NCI-H146 (cell line): ENCODE measurements around the gene GSK3B.

Experiments used
- DNase-seq: peaks from one replicate; lab custom pipeline; 2025; lab: John Stamatoyannopoulos, UW

The GSK3B gene

DNA sequence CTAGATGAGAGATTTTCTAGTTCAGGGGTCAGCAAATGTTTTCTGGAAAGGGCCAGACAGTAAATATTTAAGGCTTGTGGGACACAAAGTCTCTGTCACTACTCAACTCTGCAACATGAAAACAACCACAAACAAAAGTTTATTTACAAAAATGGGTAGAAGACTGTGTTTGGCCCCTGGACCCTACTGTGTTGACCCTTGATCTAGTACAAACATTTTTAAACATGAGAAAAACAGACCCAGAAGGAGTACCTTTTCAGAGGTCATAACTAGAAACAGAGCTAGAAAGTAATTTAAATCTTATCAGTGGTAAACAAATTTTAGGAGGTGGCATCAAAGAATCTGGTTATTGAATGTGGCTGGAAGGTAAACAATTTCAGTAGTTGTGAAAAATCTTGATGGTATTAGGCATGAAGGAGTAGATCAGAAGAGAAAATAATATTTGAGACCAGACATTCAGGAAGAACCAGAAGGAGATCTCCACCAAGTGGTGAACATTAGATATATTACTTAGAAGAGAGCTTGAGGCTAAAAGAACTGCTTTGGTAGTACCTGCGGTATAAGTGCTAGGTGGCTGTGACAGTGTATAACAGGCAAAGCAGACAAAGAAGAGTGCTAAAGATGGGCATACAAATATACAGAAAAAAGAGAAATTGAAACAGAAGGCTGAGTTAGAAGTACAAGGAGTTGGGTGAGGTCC is 210.6 kb downstream of the GSK3B start:
- DNase-seq = no peak

GRCh38 chr3:119880966-119881365 is 213.3 kb downstream of the GSK3B start:
- no peak for DNase-seq

DNA sequence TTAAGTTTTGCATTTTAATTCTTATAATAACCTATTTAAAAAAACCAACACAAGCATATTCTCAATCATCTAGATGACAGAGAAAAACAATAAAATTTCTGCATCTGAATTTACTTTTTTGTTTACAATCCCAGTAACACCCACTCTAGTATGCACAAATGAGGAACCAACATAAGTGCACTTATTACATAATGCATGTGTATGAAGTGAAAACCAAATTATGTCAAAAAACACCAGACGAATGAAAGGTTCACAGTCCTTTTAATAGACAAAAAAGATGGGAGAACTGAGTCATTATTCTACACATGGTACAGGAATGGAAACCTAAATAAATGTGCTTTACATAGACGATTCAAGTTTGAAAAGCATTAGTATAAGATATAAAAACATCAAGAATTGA is 220.6 kb downstream of the GSK3B start:
- no peak for DNase-seq

GRCh38 chr3:119872773-119873172 is 221.5 kb downstream of the GSK3B start:
- no peak for DNase-seq

DNA sequence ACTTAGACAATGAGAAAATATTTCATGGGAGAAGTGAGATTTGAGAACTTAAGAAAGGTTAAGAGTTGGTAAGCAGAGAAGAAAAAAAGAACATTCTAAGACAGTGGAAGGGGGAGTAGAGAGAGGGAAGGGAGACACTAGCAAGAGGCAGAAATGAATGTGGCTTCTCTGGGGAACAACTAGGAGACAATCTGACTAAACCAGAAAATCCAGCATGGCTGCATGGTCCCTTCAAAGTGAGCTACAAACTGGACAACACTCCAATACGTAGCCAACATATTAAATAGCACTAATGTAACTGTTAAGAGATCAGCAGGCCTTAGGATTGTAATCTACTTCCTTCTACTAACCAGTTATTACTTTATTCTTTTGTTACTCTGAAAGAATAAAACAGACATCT is 222.7 kb downstream of the GSK3B start:
- DNase-seq = no peak

DNA sequence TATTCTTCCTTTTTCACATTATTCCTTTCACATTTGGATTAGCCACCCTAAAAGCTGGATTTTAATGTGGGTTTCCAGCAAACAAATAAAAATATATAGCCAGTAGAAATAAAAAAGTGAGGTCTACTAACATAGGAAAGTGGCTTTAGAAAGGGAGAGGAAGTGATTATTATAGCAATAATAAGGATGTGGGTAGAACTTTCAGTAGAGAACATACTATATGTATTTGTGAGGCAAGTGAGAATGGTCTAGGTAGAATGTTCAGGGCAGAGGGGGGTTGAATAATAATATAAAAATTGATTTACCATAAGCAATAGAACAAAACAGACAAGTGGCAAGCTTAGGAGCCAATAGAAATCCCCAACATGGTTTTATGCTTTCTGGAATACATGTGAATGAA is 223.7 kb downstream of the GSK3B start:
- no peak for DNase-seq

- no peak for DNase-seq
Measured at GRCh38 chr3:119864476-119864875, 229.8 kb downstream of the GSK3B start.

DNA sequence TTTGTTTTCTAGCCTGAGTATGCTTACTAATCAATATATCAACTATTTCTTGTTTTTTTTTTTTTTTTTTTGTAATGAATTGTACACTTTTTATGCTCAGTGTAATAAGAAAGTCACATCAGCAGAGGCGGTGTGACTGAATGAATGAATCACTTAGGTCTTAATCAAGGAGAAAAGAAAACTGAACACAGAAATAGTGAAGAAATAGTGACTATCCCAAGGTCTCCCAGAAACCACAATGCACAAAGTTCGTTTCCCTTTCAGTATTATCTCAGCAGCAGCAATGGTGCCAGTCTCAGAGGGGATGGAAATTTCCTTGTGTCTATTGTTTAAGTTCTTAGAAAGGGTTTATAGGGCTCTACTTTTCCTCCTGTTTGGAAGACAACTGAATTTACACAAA is 231.6 kb downstream of the GSK3B start:
- no peak for DNase-seq

DNA sequence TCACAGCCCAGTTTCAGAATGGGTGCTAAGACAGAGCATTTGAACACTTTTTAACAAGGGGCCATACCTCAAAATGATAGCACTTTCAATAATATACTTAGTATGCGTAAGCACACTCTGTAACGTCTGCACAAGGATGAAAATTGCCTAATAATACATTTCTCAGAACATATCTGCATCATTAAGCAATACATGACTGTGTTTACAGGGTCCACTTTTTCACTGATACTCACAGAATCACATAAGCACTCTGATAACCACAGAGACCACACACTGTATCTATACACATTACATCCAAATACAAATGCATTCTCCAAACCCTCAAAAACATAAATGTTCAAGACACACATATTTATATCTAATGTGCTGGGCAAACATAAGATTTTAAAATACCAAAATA is 232.6 kb downstream of the GSK3B start:
- no peak for DNase-seq

DNA sequence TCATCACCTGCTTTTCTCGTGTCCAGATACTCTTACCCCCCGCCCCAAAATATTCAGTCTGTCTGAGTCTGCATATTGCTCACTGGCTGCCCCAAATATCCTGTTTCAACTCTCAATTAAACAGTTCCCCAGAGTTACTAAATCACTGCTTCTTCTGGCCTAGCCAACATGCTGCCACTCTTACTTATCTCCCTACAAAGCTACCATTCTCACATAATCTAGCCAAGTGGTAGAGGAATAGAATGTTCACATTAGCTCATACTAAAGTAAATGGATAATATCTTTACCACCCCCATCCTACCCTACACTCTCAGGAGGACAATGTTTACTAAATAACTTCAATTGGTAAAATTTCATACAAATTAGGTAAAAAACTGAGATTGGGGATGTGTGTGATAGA is 234.5 kb downstream of the GSK3B start:
- DNase-seq = no peak

DNA sequence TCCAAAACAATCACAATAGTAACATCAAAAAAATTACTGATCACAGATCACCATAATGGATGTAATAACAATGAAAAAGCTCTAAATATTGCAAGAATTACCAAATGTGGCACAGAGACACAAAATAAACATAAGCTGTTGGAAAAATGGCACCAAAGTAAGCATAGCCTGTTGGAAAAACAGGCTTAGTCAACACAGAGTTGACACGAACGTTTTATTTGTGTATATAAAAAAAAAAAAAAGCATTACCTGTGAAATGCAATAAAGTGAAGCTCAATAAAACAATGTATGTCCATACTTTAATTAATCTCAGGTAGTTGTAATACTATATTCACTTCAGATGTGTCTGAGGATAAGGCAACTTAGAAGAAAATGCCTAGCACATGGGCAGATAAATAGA is 235.3 kb downstream of the GSK3B start:
- no peak for DNase-seq

- no peak for DNase-seq
Measured at GRCh38 chr3:119856695-119857094, 237.6 kb downstream of the GSK3B start.

GRCh38 chr3:119849126-119849525 is 245.1 kb downstream of the GSK3B start:
- no peak for DNase-seq

GRCh38 chr3:119841808-119842471 is 252.3 kb downstream of the GSK3B start:
- no peak for DNase-seq

GRCh38 chr3:119835556-119835955 is 258.7 kb downstream of the GSK3B start:
- DNase-seq = no peak

DNA sequence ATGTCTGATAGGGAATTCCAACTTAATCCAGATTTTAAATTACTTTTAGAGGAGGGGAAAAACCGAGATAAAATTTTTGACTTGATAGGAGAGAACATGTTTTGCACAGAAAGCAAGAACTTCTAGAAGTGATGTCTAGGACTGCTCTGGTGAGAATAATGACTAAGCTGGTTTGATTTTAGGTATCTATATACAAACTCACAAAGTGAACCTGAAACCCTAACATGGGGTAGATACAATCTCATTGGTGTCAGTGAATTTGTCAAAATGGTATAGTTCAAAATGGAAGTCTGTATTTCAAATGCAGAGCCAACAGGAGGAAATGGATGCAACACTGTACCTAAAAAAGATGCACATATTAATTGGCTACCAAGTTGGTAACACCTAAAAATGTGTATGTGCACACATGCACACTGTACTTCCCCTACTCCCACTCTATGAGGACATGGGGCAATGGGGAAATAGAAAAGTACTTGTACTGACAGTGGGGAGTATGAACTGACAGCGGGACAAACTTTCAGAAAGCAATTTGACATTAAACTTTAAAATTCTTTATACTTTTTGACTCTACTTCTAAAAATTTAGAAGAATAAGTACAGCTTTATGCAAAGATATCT is 259.4 kb downstream of the GSK3B start:
- no peak for DNase-seq

DNA sequence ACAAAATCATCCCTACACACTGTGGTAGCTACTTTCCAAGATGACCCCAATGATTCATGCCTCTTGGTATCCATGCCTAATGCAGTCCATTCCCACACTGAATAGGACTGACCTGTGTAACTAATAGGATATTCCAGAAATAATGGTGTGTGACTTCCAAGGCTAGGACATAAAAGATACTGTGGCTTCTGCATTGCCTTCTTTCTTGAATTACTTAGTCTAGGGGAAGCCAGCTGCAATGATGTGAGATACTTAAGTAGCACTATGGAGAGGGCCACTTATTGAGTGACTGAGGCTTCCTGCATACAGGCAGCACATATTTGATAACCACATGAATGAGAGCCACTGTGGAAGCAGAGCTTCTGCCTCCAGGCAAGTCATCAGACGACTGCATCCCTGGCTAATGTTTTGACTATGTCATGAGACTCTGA is 262.3 kb downstream of the GSK3B start:
- DNase-seq = no peak

GRCh38 chr3:119831022-119831421 is 263.2 kb downstream of the GSK3B start:
- DNase-seq = no peak

- no peak for DNase-seq
Measured at GRCh38 chr3:119829420-119829819, 264.8 kb downstream of the GSK3B start.

DNA sequence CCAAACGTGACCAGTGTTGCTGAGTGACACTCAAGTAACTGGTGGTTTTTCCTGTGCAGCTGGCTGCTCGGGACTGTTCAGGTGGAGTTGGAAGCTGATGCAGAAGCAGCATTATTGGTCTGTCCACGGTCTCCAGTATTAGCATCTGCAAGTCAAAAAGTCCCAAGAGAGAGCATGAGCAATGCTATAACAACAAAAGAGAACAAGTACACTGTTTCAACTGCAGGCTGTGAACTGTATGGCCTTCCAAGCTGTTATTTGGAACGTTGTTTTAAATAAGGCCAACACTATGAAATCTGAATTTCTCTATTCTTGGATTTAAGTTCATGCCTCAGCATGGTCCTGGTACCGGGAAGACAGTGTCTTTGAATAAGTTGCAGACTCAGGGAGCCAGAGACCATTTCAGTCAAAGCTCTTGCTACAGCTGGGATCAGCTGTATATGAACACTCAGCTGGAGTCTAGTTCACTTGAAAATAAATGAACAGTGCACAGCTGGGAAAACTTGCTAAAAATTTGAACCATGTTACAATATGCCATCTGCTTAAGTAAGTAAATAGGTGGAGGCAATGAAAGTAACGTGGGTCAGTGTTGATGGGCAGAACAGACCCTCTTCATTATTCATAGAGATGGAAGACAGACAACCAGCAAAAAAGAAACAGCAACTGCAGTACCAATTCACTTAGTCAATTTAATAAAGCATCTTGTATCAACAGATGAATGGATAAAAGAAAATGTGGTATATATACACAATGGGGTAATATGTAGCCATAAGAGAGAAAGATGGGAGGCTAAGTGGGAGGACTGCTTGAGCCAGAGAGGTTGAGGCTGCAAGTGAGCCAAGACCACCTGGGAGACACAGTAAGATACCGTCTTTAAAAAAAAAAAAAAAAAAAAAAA is 267.3 kb downstream of the GSK3B start:
- no peak for DNase-seq

- DNase-seq = no peak
Measured at GRCh38 chr3:119825820-119826219, 268.4 kb downstream of the GSK3B start.

DNA sequence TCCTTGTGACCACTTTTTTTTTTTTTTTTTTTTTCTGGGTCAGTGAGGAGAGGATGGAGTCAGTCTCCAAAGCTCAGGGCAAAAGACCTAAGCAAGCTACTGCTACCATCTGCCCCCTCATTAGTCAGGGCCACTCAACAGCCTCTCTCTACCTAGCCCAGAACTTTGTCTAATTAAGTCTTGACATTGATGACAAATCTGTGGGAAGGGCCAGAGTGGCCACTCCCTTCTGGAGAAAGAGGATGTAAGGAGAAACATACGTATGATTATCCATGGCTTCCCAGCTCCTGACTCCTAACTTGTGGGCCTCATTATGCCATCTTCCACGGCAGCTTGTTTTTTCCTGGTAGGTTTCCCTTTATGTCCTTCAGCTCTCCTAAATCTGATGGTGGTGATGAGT is 274.4 kb downstream of the GSK3B start:
- no peak for DNase-seq
